Stimulated activated CD8-positive, alpha-beta memory T cell treated with anti-CD3 and anti-CD28 coated beads, Interleukin-15, amount 100 ng/mL, for 1 hour (primary cell): ENCODE measurements around the gene NTM.

Experiments
- DNase-seq: peaks from one replicate; pipeline ENCODE4 v3.0.0-alpha.2; 2020; ENCODE audit warnings: low read depth

NTM gene

GRCh38 chr11:131499199-131499598 lies 128.8 kb downstream of the NTM start:
- no peak for DNase-seq

DNA sequence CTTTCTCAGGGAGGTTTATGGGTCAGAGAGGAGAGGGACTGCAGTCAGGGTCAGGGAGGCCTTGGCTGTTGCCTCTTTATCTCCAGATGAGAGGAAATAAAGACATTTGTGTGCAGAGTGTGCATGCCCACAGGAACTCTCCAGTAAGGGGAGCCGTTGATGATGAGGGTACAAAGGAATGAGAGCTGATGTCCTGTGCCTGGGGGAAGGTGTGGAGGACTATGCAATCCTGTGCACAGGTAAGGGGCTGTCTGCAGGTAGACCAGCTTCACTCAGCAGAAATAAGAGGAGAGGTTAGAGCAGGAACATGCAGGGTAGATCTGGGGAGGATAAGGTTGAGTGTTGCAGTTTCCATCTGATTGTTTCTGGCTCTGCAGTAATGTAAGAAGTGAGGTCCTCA lies 132.6 kb downstream of the NTM start:
- DNase-seq: no peak

GRCh38 chr11:131504199-131504949 lies 134.0 kb downstream of the NTM start:
- DNase-seq: no peak

DNA sequence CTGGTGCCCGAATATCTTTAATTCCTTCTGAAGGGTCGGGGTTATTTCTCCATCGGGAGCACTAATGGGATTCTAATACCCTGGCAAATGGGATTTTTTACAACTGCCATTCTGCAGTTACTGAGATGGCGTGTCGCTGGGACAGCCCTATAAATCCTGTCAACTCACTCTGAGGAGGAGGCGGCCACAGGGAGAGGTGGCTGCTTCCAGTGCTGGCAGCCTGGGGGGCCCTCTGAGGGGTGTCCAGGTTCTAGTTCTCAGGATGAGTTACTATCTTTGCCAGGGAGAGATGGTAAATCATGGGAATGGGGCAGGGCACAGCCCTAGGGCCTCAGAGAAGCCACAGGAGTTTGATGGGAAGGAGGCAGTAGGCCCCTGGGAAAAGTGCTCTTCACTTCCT lies 135.9 kb downstream of the NTM start:
- no peak for DNase-seq

DNA sequence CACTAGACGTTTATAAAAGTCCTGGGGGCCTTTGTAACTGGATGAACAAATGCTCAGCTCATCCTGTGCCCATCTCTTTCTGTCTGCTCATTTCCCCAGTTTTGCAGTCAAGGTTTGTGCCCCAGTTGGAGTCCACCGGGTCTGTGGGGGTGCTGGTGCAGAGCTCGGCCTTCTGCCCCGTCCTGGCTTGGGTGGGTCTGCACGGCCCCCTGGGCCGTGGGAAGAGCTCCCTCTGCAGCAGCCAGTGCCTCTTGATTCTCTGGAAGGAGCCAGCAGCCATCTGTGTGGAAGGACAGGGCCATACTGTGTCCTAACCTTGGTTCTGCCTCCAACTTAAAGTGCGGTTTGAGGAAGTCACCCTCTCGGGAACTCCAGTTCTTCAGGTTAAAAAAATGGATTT lies 140.2 kb downstream of the NTM start:
- no peak for DNase-seq

DNA sequence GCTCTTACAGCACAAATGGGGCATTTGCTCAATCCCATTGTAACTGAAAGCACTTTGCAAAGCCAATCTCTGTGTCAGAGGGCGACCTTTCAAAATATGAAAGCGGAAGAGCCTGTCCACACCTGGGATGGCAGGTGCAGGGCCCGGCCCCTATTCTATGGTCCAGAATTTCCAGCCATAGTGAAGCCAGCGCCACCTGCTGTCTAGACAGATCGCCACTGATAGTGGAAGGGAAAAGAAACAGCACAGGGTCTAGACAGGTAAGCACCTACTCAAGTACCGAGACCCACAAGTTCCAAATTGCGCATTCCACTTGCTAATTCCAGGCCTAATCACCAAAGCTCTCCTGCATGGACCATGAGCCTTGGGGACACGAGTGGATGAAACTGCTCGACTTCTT lies 141.4 kb downstream of the NTM start:
- DNase-seq: no peak

- no peak for DNase-seq
These were observed 141.8 kb downstream of the NTM start for GRCh38 chr11:131512228-131512627.

- no peak for DNase-seq
These were observed 143.6 kb downstream of the NTM start for GRCh38 chr11:131514062-131514461.

GRCh38 chr11:131518305-131518838 lies 148.0 kb downstream of the NTM start:
- no peak for DNase-seq

GRCh38 chr11:131522851-131523250 lies 152.4 kb downstream of the NTM start:
- DNase-seq: no peak

- no peak for DNase-seq
These were observed 160.0 kb downstream of the NTM start for GRCh38 chr11:131530407-131530806.

DNA sequence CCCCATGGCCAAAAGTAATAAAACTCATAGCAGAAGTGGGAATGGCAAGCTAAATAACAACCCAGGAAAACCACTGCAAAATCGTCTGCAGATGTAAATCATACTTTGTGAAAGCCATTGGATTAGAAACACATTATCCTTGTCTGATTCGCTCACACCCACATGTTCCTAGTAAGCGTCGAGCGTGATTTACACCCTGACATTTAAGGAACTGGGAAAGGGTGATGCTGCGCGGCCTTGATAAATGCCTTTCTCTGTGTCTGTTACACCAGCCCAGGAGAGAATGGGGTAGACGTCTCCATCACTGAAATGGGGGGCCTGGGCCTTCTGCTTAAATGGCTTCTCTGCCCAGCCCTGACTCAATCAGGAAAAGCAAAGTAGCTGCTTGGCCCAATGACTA lies 162.7 kb downstream of the NTM start:
- DNase-seq: no peak

GRCh38 chr11:131533998-131534397 lies 163.6 kb downstream of the NTM start:
- DNase-seq: no peak

DNA sequence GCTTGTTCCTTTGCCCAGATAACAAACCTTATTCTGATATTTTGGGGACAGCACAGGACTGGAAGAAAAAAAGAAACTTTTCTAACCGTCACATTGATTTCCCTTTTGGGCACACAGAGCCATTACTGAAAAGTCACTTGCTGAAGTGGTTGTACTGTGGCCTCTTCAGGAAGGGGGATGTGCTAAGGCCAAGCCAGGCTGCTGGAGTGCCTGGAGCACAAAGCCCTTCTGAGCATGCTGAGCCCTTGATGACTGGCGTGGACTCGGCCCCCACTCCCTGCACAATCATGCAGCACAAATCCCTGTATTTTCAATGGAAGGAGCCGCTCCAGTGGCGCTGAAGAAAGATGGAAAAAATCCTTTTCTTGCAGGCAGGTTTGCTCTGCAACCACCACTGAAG lies 164.2 kb downstream of the NTM start:
- DNase-seq: no peak

GRCh38 chr11:131536159-131536558 lies 165.7 kb downstream of the NTM start:
- no peak for DNase-seq

DNA sequence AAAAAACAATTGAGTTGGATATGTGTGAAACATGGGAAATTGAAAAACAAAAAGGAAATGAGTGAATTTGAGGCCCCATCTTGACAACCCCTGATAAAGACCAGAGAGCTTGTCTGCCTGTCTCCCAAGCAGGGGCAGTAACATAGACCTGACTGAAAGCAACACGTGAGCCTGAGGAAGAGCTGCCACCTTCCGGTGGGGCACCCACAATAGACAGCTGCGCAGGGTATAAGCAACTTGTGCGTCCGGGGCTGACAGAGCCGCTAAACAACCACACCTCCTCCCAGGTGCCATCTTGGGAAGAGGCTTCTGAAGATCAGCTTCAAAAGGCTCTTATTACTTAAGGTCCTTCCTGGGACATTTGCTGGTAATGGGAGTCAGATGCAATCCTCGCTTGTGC lies 166.8 kb downstream of the NTM start:
- DNase-seq: no peak

DNA sequence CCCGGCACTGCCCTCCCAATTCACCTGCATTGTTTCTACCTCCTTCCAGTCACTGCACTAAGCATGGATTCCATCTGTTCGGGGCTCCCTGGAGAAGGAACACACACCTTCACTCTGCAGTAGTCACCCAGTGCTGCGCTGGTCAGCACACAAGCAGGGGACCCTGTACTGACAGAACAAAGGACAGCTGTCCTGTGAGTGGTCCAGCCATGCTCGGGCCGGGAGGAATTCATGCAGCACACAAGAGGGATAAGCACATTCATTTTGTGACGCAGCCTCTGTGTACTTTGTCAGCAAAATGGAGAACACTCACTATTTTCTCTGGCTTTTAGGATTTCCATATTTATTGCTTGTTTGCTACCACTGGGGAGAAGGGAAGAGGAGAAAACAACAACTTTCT lies 167.3 kb downstream of the NTM start:
- DNase-seq: no peak

GRCh38 chr11:131538322-131538721 lies 167.9 kb downstream of the NTM start:
- no peak for DNase-seq

DNA sequence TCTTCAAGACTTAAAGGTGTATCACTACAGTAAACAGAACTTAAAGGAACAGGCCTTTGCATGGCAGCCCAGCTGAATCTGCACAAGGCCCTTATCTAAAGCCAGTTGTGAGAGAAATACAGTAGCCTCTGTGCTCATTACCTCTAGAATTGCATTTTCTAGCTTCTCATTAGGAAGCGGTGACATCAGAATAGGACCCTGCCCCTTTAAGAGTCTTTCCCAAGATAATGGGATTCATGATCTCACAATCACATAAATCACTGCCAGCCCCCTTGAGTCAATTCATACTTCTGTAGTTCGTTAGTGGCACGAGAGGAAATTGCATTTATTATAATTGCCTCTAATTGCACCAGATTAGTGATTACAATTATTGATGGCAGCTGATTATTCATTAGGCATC lies 170.3 kb downstream of the NTM start:
- DNase-seq: no peak

DNA sequence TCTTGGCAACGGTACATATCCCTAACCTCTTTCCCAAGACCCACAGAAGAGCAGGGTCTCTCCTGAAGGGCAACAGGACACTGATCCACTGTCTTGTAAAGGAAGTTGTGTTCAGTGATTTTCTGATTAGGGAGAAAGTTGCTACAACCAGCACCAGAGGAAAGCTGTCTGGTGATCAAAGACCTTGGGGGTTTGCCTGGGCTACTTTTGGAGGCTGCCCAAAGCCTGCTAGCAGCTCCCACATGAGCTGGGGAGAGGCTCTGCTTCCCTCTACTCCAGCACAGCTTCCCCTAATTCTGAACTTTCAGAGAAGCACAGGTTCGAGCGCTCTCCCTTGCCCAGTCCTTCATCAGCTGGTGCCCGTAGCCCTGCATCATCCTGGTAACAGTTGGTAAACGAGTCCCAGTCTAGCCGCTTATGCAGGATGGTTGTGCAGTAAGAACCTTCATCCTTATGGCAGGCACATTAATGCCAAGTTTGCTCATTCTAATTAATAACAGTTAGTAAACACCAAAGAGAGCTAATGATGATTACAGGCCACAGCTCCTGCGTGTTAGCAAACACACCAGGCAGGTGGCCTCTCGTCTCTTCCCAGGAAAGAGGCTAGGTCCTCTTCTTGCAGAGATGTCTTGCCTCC lies 173.1 kb downstream of the NTM start:
- DNase-seq: no peak

GRCh38 chr11:131544591-131544990 lies 174.2 kb downstream of the NTM start:
- DNase-seq: no peak

DNA sequence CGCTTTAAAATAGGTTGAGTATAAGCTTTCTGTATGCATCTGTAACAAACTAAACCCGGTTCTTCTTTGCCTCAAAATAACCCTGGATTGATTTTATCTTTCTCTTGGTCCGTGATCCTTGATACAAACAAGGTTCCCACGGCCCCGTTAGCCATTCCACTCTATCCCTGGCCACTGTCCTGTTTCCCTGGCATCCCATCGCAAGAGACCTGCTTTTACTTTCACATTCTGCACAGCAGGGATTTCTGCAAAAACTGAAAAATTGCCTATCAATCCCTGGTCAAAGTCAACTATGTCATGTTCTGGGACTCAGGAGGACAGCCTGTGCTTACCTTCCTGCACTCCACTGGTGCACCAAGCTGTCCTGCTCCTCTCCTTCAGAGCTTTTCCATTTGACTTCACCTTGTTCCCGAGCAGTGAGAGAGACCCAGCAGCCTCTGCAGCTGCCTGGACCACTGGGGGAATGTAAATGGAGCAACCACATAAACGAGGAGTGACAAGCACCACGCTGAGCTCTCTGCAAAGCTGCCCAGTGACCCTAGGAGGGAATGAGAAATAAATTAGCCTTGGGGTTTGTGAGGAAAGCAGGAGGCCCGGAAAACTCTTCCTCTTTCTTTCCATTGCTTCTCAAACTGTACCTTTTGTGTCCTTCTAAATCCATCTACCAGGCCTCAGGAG lies 175.9 kb downstream of the NTM start:
- no peak for DNase-seq

- DNase-seq: no peak
These were observed 178.7 kb downstream of the NTM start for GRCh38 chr11:131549099-131549498.
